ENCODE results near the gene NALF2.

Gene NALF2

DNA sequence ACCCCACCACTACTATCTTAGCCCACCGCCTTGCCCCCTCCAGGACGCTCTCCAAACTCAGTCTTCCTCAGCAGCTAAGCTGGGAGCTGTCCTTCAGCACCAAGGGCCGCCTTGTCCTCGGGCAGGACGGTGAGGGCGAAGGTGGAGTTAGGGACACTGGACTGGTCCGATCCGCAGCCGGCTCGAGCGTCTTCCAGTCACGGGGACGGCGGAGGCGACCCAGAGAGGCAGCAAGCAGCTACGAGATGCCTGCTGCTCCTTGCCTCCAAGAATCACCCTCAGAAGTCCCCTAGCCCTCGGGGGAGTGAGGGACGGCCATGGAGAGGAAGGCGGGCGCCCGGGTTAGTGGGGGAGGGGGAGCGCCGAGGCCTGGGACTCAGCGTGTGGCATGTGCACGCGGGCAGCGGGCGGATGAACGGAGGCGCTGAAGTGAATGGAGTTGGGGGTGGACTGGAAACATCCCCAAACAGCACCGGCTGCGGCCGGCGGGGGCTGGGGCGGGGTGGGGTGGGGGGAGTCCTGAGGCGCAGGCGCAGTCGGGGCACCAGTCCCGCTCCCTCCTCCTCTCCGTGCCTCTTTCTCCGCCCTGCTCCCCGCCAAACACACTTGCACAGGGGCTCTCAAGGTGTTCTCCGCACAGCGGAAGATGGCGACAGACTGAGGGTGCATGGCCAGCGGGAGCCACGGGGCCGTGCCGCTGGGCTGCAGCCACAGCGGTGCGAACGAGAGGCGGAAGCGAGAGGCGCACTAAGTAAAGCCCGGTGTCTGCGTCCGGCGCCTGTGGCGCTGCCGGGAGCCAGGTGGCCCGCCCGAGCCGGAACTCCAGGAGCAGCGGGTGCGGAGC, at the start of gene NALF2:
NALF2 (plus strand) TSS at position 545 of the 844 bp plus-strand sequence. CDS start 957 bp downstream, outside the sequence.
- no peak for DNase-seq (ENCODE audit: low read depth)

DNA sequence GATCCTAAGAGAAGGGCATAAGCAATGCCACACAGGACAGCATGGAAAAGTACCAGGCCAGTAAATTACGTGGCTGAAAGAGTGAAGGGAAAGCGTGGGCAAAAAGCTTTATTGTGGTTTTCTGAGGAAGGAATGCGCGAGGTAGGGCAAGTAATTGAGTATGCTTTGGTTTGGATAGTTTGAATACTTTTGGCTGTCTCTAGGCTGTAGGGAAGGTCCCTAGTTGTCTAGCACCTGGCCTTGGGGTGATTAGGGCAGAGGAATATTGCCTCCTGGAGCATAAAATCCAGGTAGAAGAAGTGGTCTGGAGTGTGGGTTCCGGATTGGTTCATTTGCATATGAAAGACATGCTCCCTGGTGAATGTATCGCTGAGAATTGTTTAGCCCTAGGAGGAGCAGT, 46.4 kb upstream of the NALF2 start:
- no peak for DNase-seq (ENCODE audit: low read depth)

DNA sequence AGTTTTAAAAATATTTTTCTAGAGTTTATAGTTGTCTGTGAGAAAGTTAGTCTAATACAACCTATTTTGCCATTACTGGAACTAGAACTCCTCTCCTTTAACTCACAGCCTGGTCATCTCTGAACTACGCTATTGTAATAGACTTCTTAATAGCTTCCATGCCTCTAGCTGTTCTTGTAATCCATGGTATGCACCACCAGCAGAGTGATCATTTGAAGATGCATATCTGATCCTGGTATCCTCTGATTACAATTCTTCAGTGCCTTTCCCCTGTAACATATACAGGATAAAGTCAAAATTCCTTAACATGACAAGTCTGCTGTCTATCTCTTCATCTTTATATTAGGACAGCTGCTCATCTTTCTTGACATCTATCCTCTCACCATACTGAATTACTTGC, 37.6 kb upstream of the NALF2 start:
- no peak for DNase-seq (ENCODE audit: low read depth)

DNA sequence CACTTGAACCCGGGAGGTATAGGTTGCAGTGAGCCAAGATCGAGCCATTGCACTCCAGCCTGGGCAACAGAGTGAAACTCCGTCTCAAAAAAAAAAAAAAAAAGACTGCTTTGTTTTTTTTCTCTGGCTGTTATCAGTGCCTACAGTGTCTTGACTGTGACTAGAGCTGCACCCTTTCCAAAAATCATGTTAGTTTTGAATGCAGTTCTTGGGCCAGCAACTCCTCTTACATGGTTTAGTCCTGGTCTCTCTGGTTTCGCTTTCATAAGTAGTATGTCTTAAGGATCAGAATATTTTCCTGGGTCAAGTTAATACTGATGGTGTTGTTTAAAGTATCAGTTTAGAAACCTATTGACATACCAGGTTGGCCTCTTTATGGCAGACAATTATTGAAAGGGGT, 34.2 kb upstream of the NALF2 start:
- no peak for DNase-seq (ENCODE audit: low read depth)

DNA sequence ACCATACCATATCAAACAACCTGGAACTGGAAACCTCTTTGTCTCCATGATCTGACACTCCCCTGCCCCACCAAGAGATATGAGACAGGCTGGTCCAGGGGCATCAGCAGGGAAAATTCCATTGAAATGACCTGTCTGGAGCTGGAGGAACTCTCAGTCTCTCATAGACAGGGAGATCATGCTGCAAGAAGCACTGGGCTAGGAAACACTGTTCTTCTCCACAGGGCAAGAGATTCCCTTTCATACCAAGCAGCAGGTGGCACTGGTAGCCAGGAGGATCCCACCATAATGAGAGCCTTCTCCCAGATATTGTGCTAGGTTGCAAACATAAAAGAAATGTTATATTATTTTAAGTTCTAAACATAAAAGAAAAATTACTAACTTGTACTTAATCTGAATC, 14.5 kb upstream of the NALF2 start:
- DNase-seq (ENCODE audit: low read depth), result no peak

DNA sequence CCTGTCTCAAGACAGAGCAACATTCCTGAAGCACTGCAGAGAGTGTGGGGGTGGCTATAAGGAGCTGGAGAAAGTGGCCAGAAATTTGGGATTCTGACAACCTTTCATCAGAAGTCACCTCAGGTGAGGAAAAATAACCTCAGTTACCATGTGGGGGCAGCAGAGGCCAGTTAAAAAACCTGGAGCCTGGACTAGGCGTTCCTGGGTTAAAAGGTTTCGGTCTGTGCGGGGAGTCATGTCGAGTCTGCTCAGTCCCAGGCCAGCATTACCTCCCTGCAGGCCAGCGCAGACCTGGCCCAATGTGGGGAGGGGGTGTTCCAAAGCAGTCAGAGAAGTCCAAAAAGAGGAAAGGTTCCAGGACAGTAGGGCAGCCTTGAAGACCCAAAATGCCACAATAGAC, 10.9 kb upstream of the NALF2 start:
- DNase-seq (ENCODE audit: low read depth), result no peak

DNA sequence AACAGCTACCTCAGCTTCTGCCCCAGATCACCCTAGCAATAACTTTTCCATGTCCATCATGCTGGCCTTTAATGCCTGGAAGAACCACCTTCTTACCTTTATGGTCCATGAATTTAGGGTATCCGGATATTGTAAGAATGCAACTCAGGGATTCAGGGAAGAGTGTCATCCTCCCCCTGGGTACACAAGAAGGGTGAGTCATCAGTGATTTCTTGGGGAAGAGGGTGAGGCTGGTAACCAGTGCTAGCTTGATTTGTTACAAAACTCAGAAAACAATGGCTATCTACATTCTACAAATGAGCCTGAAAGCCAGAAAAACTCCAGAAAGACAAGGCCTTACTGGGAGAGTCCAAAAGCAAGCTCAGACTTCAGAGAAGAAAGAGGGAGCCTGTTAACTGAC, 10.4 kb upstream of the NALF2 start:
- DNase-seq (ENCODE audit: low read depth), result no peak

DNA sequence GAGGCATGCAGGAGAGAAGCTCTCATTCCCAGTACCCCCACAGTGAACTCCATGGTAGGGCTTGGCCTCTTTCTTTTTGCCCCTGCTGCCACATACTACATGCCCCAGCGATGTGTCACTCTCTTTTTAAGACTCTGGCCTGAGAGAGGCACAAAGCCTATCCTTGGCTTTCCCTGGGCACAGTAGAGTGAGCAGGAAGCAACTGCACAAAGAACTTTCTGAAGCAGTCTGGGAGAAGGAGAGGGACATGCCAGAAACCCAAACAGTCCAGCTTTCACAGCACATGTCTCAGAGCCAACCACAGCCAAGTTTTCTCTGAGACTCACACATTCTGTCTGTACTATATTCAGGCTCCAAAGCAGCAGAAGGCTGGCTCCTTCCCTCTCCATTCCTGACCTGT, 7.9 kb upstream of the NALF2 start:
- no peak for DNase-seq (ENCODE audit: low read depth)

DNA sequence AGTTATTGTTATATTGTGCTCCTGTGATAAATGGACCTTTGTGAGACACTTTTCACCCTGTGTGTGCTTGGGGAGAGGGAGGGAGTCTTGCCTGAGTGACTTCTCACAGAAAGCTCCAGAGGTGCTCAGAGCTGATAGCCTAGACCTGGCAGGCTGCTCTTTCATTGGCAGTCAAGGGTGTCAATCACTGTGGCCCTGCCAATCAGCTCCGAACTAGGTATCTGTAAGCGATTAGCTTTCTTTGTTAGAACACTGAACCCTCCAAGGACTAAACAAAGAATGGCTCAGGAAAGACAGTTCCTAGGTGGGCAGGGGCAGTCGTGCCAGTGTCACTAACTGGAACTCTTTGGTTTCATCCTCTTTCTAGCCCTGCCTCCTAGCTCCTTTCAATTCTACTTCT, 2.7 kb upstream of the NALF2 start:
- DNase-seq (ENCODE audit: low read depth), result no peak

DNA sequence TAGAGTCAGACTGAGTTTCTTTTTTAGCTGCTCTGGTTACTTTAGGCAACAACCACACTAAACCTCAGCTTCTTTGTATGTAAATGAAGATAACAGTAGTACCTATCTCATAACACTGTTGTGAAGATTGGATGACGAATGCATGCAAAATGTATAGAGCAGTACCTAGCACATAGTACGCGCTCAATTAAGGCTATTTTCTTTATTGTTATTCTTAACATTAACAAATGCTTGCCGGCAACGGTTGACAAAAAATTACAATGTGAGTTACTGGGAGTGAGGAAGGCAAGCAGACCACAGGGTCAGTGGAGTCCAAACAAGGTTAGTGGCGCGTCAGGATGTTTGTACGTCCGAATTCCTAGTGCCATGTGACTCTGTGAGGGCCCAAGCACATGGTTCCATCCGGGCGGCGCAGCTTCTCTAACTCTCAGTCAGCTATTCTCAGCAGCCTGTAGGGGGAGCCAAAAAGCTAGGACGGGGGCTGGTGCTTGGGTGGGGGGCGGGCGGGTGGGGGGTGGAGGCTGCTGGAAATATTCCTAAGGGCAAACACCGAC, 821 bp upstream of the NALF2 start:
- DNase-seq (ENCODE audit: low read depth), result no peak

DNA sequence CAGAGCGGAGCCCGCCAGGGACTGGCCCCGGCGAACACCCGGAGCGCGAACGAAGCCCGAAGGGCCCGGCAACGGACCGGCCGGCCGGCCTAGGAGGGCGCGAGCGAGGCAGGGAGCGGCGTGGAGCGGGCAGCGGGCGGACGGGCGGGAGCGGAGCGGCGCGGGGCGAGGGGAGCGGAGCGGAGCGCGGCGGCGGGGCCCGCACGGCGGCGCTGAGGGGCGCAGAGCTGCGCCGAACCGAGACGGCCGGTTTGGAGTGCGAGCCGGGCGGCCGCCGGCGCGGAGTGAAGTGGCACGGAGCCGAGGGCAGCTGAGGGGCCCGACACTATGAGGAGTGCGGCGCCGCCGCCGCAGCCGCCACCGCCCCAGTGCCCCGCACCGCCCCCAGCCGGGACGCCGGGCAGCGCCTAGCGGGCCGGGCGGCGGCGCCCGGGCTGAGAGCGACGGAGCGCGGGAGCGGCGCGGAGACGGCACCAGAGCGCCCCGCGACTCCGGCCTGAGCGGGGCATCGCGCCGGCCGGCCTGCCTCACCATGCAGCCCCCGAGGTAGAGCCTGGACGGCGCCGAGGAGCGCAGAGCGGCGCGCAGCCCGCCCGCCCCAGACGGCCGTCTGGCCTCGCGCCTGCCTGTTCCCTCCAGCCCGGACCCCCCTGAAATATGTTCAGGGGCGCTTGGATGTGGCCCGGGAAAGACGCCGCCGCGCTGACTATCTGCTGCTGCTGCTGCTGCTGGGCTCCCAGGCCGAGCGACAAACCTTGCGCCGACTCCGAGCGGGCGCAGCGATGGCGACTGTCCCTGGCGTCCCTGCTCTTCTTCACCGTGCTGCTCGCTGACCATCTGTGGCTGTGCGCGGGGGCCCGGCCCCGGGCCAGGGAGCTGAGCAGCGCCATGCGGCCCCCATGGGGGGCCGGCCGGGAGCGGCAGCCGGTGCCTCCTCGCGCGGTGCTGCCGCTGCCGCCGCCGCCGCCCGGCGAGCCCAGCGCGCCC, 793 bp downstream of the NALF2 start:
- DNase-seq (ENCODE audit: low read depth), result no peak

DNA sequence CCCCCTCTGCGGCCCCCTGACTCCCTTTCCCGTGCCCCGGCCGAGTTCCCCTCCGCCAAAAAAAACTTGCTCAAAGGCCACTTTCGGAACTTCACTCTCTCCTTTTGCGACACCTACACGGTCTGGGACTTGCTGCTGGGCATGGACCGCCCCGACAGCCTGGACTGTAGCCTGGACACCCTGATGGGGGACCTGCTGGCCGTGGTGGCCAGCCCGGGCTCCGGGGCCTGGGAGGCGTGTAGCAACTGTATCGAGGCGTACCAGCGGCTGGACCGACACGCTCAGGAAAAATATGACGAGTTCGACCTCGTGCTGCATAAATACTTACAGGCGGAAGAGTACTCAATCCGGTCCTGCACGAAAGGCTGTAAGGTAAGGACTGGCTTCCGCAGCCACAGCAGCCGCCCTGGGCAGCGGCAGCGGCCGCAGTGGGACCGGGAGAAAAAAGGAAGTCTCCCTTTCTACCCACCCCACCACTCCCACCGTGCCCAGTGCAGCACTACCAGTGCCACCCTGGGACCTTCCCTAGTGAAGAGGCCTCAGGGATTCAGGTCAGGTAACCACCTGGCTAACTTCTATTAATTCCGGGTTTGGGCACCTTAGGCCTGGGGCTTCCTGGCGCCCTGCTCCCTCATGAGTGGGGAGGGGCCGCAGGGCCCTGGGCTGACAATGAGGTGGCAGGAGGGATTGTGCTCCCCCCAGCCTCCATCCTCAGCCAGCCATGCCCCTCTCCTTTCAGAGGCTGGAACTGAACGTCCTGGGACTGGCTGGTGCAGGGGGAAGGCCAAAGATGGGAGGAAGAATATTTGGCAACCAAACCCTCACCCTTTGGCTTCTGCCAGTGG, 1.9 kb downstream of the NALF2 start:
- DNase-seq (ENCODE audit: low read depth), result no peak

DNA sequence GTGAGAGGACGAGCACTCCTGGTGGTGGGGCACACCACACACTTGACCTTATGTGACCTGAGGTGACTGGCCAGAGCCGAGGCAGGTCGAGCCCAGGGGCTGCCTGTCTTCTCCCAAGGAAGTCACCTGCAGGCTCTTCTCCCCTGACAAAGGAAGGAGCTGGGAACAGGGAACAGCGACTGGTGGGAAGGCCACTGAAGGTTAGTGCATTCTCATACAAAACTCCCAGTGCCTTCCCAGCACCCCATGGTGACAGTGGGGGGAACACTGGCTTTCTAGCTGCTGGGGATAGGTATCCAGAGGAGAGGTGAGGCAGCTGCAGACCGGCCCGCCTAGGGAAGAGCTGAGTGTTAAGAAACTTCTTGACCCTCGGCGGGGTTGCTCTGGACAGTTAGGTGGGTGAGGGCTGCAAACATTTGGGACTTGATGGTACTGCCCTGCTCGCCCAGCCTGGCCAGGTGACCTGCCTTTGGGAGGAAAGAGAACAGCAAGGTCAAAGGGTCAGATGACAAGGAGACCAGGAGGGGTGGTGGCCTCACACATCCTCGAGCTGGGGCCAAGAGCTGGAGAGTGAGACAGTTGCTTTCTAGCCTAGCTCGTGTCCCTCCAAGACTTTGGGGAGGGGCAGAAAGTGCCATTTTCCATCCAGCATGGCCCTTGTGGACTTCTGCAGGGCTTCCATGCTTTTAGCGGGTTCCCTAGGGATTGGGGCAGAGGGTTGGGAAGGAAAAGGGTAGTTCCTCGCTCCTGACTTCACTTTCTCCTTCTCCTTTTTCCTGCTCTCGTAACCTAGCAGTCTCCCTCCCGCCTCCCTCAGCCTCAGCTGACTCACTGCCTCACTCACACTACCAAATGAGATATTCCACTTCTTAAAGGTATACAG, 2.7 kb downstream of the NALF2 start:
- no peak for DNase-seq (ENCODE audit: low read depth)

DNA sequence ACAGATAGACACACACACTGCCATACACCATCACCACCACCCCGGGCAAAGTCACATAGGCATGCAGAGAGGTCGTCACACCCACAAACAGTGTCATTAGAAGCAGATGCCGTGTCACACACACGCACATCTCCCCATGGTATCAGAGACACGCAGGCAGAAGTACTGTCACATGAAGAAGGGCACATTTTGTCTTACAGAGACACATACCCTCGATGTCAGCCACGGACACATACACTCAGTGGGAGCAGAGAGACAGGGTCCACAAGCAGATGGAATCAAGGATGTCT, 3.3 kb downstream of the NALF2 start:
- DNase-seq (ENCODE audit: low read depth), result no peak

DNA sequence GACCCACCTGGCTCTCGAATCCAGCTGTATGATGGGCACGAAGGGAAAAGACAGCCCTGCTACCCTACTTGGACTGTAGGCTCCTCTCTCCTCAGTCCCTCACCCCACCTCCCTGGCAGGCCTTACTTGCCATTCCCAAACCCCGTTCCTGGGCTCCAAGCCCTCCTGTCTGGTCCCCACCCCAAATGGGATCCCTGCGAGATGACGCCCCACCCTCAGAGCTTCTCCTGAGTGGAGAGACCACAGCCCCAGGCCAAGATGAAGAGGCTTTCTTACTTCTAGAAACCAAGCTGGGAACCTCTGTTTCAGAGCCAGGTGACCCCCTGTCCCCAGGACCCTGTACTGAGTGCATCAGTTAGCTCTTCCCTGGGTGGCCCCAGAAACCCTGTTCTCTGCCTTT, 4.5 kb downstream of the NALF2 start:
- no peak for DNase-seq (ENCODE audit: low read depth)

DNA sequence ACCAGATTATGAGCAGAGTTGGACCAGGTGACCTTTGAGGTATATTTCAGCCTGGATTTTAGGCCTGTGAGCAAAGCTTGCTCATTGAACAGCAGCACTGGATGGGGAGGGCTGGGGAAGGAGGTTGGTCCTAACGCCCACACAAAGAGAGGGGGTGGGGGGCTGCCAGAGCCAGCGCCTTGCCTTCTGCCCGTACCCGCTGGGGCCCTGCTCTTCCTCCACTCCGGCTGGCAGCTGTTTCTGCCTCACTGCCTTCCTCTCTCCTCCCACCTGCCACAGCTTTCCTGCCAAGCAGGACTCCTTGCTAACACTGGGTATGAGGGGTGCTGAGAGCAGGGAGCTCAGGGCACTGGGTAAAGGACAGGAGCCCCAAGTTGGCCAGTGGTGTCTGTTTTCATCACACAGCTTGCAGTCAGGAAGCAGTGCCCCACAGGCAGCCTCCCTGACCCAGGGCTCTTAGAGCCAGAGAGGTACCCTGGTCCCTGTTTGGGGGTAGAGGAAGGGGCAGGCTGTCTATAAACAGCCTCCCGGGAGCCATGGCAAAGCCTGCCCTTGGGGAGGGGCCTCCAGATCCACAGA, 6.1 kb downstream of the NALF2 start:
- DNase-seq (ENCODE audit: low read depth), result no peak

DNA sequence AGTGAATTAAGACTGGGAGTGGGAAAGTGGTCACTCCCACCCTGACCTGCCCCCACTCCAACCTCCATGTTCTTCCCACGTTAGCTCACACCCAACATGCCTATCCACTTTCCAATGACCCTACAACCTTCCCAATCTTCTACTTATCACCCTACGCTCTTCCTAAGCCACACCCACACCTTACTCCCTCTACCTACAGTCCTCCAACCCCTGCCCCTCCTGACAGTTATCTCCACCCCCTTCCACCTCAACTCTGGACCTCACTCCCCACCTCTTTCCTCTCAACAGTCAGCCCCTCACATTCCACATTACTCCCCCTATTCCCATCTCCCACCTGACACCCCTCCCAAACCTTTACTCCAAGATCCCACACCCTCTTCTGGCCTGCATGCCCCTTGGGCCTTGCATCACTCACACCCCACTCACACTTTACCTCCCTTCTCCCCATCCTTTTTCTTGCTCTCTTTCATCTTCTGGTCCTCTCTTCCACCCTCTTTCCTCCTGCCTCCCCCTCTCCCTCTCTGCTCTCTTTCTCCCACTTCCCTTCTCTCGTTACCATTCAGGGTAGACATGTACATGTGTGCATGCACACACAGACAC, 6.9 kb downstream of the NALF2 start:
- DNase-seq (ENCODE audit: low read depth), result no peak

DNA sequence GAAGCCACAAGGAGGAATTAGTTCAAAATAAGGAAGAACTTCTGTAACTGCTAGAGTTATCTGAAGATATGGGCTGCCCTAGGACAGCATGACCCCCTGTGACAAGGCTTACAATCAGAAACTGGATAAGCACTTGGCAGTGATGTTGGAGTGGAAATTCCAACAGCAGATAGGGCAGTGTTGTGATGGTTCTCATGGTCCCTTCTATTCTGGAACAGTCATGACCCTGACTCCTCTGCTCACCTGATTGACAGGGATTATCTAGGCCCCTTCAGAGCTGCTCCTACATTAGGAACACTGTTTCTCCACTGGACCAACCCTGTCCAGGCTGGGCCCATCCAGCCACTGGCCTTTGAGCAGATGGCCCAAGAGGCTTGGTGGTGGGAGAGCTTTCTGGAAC, 17.9 kb downstream of the NALF2 start:
- DNase-seq (ENCODE audit: low read depth), result no peak

DNA sequence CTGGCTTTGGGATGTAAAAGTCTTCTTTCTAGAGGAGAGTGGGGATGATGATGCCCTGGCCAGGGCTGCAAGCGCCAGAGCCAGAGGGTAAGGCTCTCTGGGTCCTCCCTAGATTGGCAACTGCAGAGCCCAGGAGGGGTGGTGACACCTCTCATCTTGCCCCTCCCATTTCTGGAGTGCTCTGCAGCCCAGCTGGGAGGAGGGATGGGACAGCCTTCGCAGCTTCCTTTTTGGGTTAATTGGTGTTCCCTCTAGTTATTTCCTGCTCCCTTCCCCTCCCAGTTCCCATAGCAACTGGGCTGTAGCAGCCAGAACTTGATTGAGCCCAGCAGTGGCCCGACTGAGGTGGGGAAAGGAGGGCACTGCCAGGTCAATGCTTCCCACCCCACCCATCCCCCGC, 19.2 kb downstream of the NALF2 start:
- DNase-seq (ENCODE audit: low read depth), result no peak

DNA sequence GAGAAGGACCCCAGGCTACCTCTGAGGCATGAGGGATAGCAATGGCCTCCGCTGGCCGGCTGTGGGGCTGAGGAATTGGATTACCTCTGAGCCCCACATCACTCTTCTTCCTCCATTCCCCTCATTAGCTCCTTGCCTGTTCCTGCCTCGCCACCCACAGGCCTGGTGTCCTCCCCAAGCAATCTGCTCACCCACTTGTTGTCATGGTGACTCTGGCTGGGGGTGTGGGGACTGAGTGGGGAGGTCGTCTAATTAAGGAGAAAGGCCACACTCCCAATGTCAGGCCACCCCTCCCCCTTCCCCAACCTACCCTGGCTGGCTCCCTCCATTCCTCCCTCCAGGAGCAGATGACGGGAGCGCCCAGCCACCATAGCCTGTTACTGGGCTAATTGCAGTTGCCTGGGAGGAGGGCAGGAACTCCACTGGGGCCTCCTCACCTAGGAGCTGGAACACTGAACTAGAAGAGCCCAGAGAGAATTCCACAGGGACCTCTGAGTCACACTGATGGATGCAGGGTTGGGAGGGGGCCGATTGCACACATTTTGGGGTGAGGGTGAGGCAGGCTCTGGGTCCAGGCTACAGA, 20.7 kb downstream of the NALF2 start:
- DNase-seq (ENCODE audit: low read depth), result no peak

Data from stimulated activated CD8-positive, alpha-beta memory T cell treated with anti-CD3 and anti-CD28 coated beads, Interleukin-12 subunit alpha, Interleukin-12 subunit beta, amount 100 ng/mL, for 1 hour (primary cell).